Measurements from ENCODE around the gene PRPF31. TPM values are rescaled to one million over a fixed set of nuclear protein-coding genes. Genes with fewer than 3 reads are reported as not detected.

The PRPF31 gene
- polyA plus RNA-seq, 1 donor from 2014 or later: 76.6 TPM

GRCh38 chr19:54073829-54074228 lies 41.7 kb upstream of the PRPF31 start:
- Histone ChIP-seq H3K9me2 (ENCODE audit: insufficient read depth, low read length) (no peaks in the 10 kb centered on the region), H2AFZ (ENCODE audit: low read depth, low read length) (no peak overlapping the region), H3F3A (ENCODE audit: insufficient read depth, low read length, poor library complexity, severe bottlenecking) (no peaks in the 10 kb centered on the region), H3K4me3 (ENCODE audit: low read length) (no peak overlapping the region), H3K4me2 (ENCODE audit: low read length) (no peak overlapping the region), H4K20me1 (ENCODE audit: insufficient read depth) (no peaks in the 10 kb centered on the region), H3K36me3 (ENCODE audit: insufficient read depth, low read length) (no peaks in the 10 kb centered on the region), H3K79me2 (replicated peaks; ENCODE audit: insufficient read depth, low read length) (no peaks in the 10 kb centered on the region), H3K27me3 (ENCODE audit: insufficient read depth, low read depth, low read length) (no peaks in the 10 kb centered on the region), H3K9ac (ENCODE audit: low read length) (no peak overlapping the region), H3K9me3 (ENCODE audit: low read length) (no peaks in the 10 kb centered on the region), H3K27ac (ENCODE audit: low read length) (no peak overlapping the region)
- no peak for TF ChIP-seq TAF1 (IDR thresholded peaks at IDR 0.05; ENCODE audit: low read depth)
- no peak for TF ChIP-seq SMC3 (conservative IDR thresholded peaks at IDR 0.05; ENCODE audit: poor library complexity)
- no peak for TF ChIP-seq MXI1 (conservative IDR thresholded peaks at IDR 0.05; ENCODE audit: poor library complexity, severe bottlenecking)
- no peak for TF ChIP-seq CTCF (IDR thresholded peaks at IDR 0.05; ENCODE audit: poor library complexity, severe bottlenecking)
- no peak for TF ChIP-seq RAD21 (conservative IDR thresholded peaks at IDR 0.05)
- no peak for TF ChIP-seq REST (IDR thresholded peaks at IDR 0.05; ENCODE audit: borderline replicate concordance)
- TF ChIP-seq EZH2 (IDR thresholded peaks at IDR 0.05; ENCODE audit: borderline replicate concordance, insufficient read depth, low read length, poor library complexity, severe bottlenecking): no peak
- no peak for TF ChIP-seq POLR2AphosphoS5 (IDR thresholded peaks at IDR 0.05)
- TF ChIP-seq EP300 (conservative IDR thresholded peaks at IDR 0.05; ENCODE audit: poor library complexity, severe bottlenecking): no peak

- Histone ChIP-seq H3K36me3 (ENCODE audit: insufficient read depth, low read length) (no peaks in the 10 kb centered on the region), H3K9me2 (ENCODE audit: insufficient read depth, low read length) (no peaks in the 10 kb centered on the region), H3K4me3 (ENCODE audit: low read length) (no peak overlapping the region), H3K9ac (ENCODE audit: low read length) (no peak overlapping the region), H3K79me2 (replicated peaks; ENCODE audit: insufficient read depth, low read length) (no peaks in the 10 kb centered on the region), H3K4me2 (ENCODE audit: low read length) (no peak overlapping the region), H3K27ac (ENCODE audit: low read length) (no peak overlapping the region), H4K20me1 (ENCODE audit: insufficient read depth) (no peaks in the 10 kb centered on the region), H3F3A (ENCODE audit: insufficient read depth, low read length, poor library complexity, severe bottlenecking) (no peaks in the 10 kb centered on the region), H2AFZ (ENCODE audit: low read depth, low read length) (no peak overlapping the region), H3K9me3 (ENCODE audit: low read length) (no peaks in the 10 kb centered on the region), H3K27me3 (ENCODE audit: insufficient read depth, low read depth, low read length) (no peaks in the 10 kb centered on the region)
- TF ChIP-seq EP300 (conservative IDR thresholded peaks at IDR 0.05; ENCODE audit: poor library complexity, severe bottlenecking) (no peak), EZH2 (IDR thresholded peaks at IDR 0.05; ENCODE audit: borderline replicate concordance, insufficient read depth, low read length, poor library complexity, severe bottlenecking) (no peak), REST (IDR thresholded peaks at IDR 0.05; ENCODE audit: borderline replicate concordance) (no peak), RAD21 (conservative IDR thresholded peaks at IDR 0.05) (no peak), MXI1 (conservative IDR thresholded peaks at IDR 0.05; ENCODE audit: poor library complexity, severe bottlenecking) (no peak), POLR2AphosphoS5 (IDR thresholded peaks at IDR 0.05) (no peak), SMC3 (conservative IDR thresholded peaks at IDR 0.05; ENCODE audit: poor library complexity) (no peak), CTCF (IDR thresholded peaks at IDR 0.05; ENCODE audit: poor library complexity, severe bottlenecking) (no peak), TAF1 (IDR thresholded peaks at IDR 0.05; ENCODE audit: low read depth) (no peak)
Measured at GRCh38 chr19:54074851-54075250, 40.7 kb upstream of the PRPF31 start.

Data from neural cell (in vitro differentiated cells).